GM19397 (cell line): ENCODE data around the gene KIAA0753.
"Not testable (repeated sequence)": the region's sequence is repeated elsewhere in the genome, so short reads cannot be mapped to it uniquely, and the experiment has no call there.

Experiments used
- ATAC-seq: cut with Tn5 transposase; IDR thresholded peaks from one replicate; pipeline ENCODE4 v1.9.1; 2021; ENCODE audit warnings: mild to moderate bottlenecking, moderate library complexity; ENCODE audit not compliant: unreplicated experiment

KIAA0753 gene

GRCh38 chr17:6603744-6604325, 36.7 kb downstream of the KIAA0753 start:
- ATAC-seq = no peak

GRCh38 chr17:6602141-6602540, 38.4 kb downstream of the KIAA0753 start:
- no peak for ATAC-seq

- ATAC-seq = no peak
Measured at GRCh38 chr17:6599364-6599763, 41.1 kb downstream of the KIAA0753 start.

- ATAC-seq = no peak
Measured at GRCh38 chr17:6597727-6598126, 42.8 kb downstream of the KIAA0753 start.

GRCh38 chr17:6596941-6597340, 43.6 kb downstream of the KIAA0753 start:
- ATAC-seq = no peak

GRCh38 chr17:6596511-6596910, 44.0 kb downstream of the KIAA0753 start:
- ATAC-seq = no peak

- no peak for ATAC-seq
Measured at GRCh38 chr17:6596081-6596480, 44.4 kb downstream of the KIAA0753 start.

- ATAC-seq = not testable (repeated sequence)
Measured at GRCh38 chr17:6593371-6593770, 47.1 kb downstream of the KIAA0753 start.

- ATAC-seq = no peak
Measured at GRCh38 chr17:6592173-6592572, 48.3 kb downstream of the KIAA0753 start.

- ATAC-seq = no peak
Measured at GRCh38 chr17:6591599-6592158, 48.8 kb downstream of the KIAA0753 start.

GRCh38 chr17:6589266-6589946, 51.1 kb downstream of the KIAA0753 start:
- no peak for ATAC-seq

- ATAC-seq = no peak
Measured at GRCh38 chr17:6588165-6588564, 52.3 kb downstream of the KIAA0753 start.

GRCh38 chr17:6587310-6587709, 53.2 kb downstream of the KIAA0753 start:
- no peak for ATAC-seq

- ATAC-seq = no peak
Measured at GRCh38 chr17:6583411-6583810, 57.1 kb downstream of the KIAA0753 start.

- no peak for ATAC-seq
Measured at GRCh38 chr17:6580625-6581024, 59.9 kb downstream of the KIAA0753 start.

- ATAC-seq = no peak
Measured at GRCh38 chr17:6578491-6578890, 62.0 kb downstream of the KIAA0753 start.

GRCh38 chr17:6577686-6578263, 62.7 kb downstream of the KIAA0753 start:
- no peak for ATAC-seq

- ATAC-seq = no peak
Measured at GRCh38 chr17:6576038-6576785, 64.3 kb downstream of the KIAA0753 start.

GRCh38 chr17:6575596-6575988, 64.9 kb downstream of the KIAA0753 start:
- ATAC-seq = no peak

- no peak for ATAC-seq
Measured at GRCh38 chr17:6574687-6575595, 65.6 kb downstream of the KIAA0753 start.
